Gastrocnemius medialis (tissue), 4 donors: ENCODE results near the gene S100A14. TPM values are rescaled to one million over a fixed set of nuclear protein-coding genes. Genes with fewer than 3 reads are reported as not detected.
A peak's percentile ranks its signal among the peaks of the same experiment; 100 is the strongest.

Experiments used
- ATAC-seq, 2 donors: fragments of 150-250 bp; one replicate each; pipeline ENCODE4 v1.9.1; 2016
- DNase-seq, 2 donors: peaks; one replicate each; pipeline ENCODE4 v3.0.0-alpha.2; 2019
- H3K27ac ChIP-seq, 4 donors: fragments of 200-600 bp; sonication (generic); 1 replicate in 1 of 4; 2 replicates in 3 of 4; pipeline ENCODE4 v1.5.1; 2016 to 2018; ENCODE audit warnings: mild to moderate bottlenecking in 2 of 4, moderate library complexity in 1 of 4
- H3K27me3 ChIP-seq, 3 donors: fragments of 200-600 bp; sonication (generic) in 2 of 3; 1 replicate in 1 of 3; 2 replicates in 2 of 3; pipeline versions ENCODE4 v1.5.1 to v1.6.0; 2016 to 2019; ENCODE audit warnings: mild to moderate bottlenecking in 1 of 3, moderate library complexity in 1 of 3
- H3K36me3 ChIP-seq, 2 donors: fragments of 200-600 bp; sonication (generic) in 1 of 2; one replicate each; pipeline ENCODE4 v1.5.1; 2017 to 2018
- H3K4me1 ChIP-seq, 2 donors: fragments of 200-600 bp; sonication (generic) in 1 of 2; one replicate each; pipeline ENCODE4 v1.5.1; 2016 to 2017; ENCODE audit warnings: mild to moderate bottlenecking in 2 of 2
- H3K4me3 ChIP-seq, 4 donors: fragments of 200-600 bp; sonication (generic) in 3 of 4; 1 replicate in 1 of 4; 2 replicates in 3 of 4; pipeline ENCODE4 v1.5.1; 2016 to 2019; ENCODE audit warnings: mild to moderate bottlenecking in 2 of 4
- H3K9me3 ChIP-seq, 3 donors: fragments of 200-600 bp; sonication (generic) in 2 of 3; 1 replicate in 1 of 3; 2 replicates in 2 of 3; pipeline ENCODE4 v1.5.1; 2016 to 2019
- POLR2A ChIP-seq, 2 donors: fragments of 450-650 bp; IDR thresholded peaks; one replicate each; pipeline ENCODE4 v1.6.1; 2017; ENCODE audit warnings: antibody characterized with exemption in 2 of 2, mild to moderate bottlenecking in 2 of 2, moderate library complexity in 2 of 2
- in situ Hi-C, 4 donors: fragments of 200-750 bp; cut with MboI; loops; one replicate each; pipeline versions ENCODE4 v1.15.0 to v1.8.0; 2017; ENCODE audit warnings: low sequenced_read_pairs in 4 of 4
- intact Hi-C: fragments of 100-400 bp; cut with DNase I; formaldehyde crosslinking; loops from one replicate; pipeline ENCODE4 v1.15.1; 2023; ENCODE audit warnings: low total_unique reads
- total RNA-seq, 4 donors: library from RNA; depleted of rRNA; stranded (reverse); fragments of >200 nt; gene quantifications; one replicate each; pipeline versions ENCODE4 v1.1.0 to v1.2.3, GENCODE V29; 2016
- TF ChIP-seq, protein P1 (sequence below), 5 experiments: fragments of 450-650 bp in 3 of 5; fragments of 200-600 bp in 2 of 5; sonication (generic) in 2 of 5; IDR thresholded peaks in 4 of 5; conservative IDR thresholded peaks in 1 of 5; 1 replicate in 4 of 5; 2 replicates in 1 of 5; pipeline ENCODE4 v1.5.1; 2016 to 2019; ENCODE audit warnings: antibody characterized with exemption in 5 of 5, mild to moderate bottlenecking in 3 of 5, moderate library complexity in 3 of 5

Gene S100A14
- total RNA-seq, 4 donors from 2014 or later: 1.8 TPM; not detected in 3

DNA sequence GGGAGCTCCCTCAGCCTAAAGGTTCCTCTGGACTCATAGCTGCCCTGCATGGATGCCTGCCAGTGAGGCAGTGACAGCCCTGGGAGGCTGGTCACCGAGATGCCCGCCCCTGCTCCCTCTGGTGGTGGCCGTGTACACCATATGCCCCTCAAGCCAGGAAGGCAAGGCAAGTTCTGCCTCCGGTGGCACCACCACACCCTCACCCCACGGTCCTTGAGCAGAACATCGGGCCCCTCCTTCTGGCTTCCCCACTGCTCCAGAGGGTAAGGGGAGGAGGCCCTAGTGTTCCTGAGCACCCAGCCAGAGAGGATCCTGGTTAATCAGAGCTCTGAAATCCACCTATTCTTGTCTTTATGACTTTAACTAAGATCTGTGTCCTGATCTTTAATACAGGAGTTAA, 1.5 kb upstream of the S100A14 start:
- Histone ChIP-seq H3K36me3 (peaks cover 0 to 15% of the 10 kb centered on the region in 2 donors), H3K4me1 (peaks cover 3 to 7% of the 10 kb centered on the region in 2 donors), H3K4me3 (no peak overlapping the region), H3K27ac (peak overlapping the region in 3 of 4 donors; percentile 16 to 66 (median 57)), H3K9me3 (no peaks in the 10 kb centered on the region), H3K27me3 (no peaks in the 10 kb centered on the region)
- intact Hi-C loops: loop anchor here (1.0 to 5.0 kb wide), 3 partner anchors 45 to 105 kb away; no protein-coding TSS in a partner anchor
- in situ Hi-C loops: loop anchor here in 1 of 4 donors (5.0 kb wide), 1 partner anchor 105 kb away; no protein-coding TSS in a partner anchor
- ATAC-seq (peak in 1 of 2 donors; percentile 64), DNase-seq (peak in 1 of 2 donors; percentile 75)
- TF ChIP-seq POLR2A (IDR thresholded peaks at IDR 0.05): no peak
- TF ChIP-seq, protein P1, sequence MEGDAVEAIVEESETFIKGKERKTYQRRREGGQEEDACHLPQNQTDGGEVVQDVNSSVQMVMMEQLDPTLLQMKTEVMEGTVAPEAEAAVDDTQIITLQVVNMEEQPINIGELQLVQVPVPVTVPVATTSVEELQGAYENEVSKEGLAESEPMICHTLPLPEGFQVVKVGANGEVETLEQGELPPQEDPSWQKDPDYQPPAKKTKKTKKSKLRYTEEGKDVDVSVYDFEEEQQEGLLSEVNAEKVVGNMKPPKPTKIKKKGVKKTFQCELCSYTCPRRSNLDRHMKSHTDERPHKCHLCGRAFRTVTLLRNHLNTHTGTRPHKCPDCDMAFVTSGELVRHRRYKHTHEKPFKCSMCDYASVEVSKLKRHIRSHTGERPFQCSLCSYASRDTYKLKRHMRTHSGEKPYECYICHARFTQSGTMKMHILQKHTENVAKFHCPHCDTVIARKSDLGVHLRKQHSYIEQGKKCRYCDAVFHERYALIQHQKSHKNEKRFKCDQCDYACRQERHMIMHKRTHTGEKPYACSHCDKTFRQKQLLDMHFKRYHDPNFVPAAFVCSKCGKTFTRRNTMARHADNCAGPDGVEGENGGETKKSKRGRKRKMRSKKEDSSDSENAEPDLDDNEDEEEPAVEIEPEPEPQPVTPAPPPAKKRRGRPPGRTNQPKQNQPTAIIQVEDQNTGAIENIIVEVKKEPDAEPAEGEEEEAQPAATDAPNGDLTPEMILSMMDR (IDR thresholded peaks at IDR 0.05 in 4 of 5, conservative IDR thresholded peaks at IDR 0.05 in 1 of 5): peak in 4 of 5 experiments; percentile 51 to 86 (median 60)

DNA sequence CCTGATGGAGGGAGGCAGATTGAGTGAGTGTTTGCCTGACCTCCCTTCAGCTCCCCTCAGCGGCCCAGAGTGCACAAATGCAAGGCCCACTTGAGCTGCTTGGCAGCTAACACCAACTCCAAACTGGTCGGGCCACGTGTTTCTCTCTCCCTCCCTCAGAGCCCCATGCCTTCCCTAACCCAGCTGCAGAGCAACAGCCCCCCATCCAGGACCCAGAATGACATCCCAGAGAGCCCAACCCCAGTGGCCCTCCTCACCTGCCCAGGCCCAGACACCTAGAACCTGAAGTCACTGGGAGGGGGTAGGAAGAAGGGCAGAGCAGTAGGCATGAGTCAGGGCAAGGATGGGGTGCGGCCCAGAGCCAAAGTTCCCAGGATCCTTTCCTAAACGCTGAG, 789 bp upstream of the S100A14 start:
- Histone ChIP-seq H3K27me3 (no peaks in the 10 kb centered on the region), H3K9me3 (no peaks in the 10 kb centered on the region), H3K4me3 (no peak overlapping the region), H3K36me3 (peaks cover 0 to 8% of the 10 kb centered on the region in 2 donors), H3K4me1 (peaks cover 3 to 7% of the 10 kb centered on the region in 2 donors), H3K27ac (peak overlapping the region in 2 of 4 donors; percentile 57 to 66)
- no peak for DNase-seq
- no peak for ATAC-seq
- intact Hi-C loops: loop anchor here (5.0 kb wide), 2 partner anchors 85 to 105 kb away; no protein-coding TSS in a partner anchor
- TF ChIP-seq, protein P1 (IDR thresholded peaks at IDR 0.05 in 4 of 5, conservative IDR thresholded peaks at IDR 0.05 in 1 of 5): no peak
- no peak for TF ChIP-seq POLR2A (IDR thresholded peaks at IDR 0.05)
- in situ Hi-C loops: loop anchor here in 1 of 4 donors (5.0 kb wide), 1 partner anchor 105 kb away; no protein-coding TSS in a partner anchor

DNA sequence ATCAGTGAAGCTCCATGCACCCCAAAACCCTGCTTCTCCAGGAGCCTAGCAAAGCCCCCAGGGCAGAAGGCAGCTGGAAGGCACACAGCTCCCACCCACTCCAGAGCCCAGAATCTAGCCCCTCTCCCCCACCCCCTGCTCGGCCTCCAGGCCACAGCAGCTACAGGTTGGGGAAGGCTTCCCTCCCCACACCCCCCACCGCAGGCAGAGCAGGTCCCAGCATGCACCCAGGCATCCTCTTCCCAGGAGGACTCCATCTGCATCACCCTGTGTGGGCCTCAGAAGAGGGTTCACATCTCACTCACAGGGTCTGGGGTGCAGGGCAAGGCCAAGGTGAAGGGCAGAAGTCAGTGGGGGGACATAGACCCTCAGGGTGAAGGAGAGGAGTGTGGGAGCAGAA, 719 bp downstream of the S100A14 start:
- H3K36me3 ChIP-seq: peaks cover 0 to 8% of the 10 kb centered on the region in 2 donors
- in situ Hi-C loops (loop anchor here in 1 of 4 donors (5.0 kb wide), 1 partner anchor 103 kb away; no protein-coding TSS in a partner anchor), intact Hi-C loops (loop anchor here (5.0 kb wide), 2 partner anchors 83 to 103 kb away; no protein-coding TSS in a partner anchor)
- no peak for ATAC-seq
- no peak overlapping the region for H3K27ac ChIP-seq
- no peak for DNase-seq
- no peaks in the 10 kb centered on the region for H3K9me3 ChIP-seq
- H3K4me3 ChIP-seq: no peak overlapping the region
- TF ChIP-seq, protein P1 (IDR thresholded peaks at IDR 0.05 in 4 of 5, conservative IDR thresholded peaks at IDR 0.05 in 1 of 5): no peak
- TF ChIP-seq POLR2A (IDR thresholded peaks at IDR 0.05): no peak
- H3K27me3 ChIP-seq: no peaks in the 10 kb centered on the region
- H3K4me1 ChIP-seq: peaks cover 12 to 15% of the 10 kb centered on the region in 2 donors

DNA sequence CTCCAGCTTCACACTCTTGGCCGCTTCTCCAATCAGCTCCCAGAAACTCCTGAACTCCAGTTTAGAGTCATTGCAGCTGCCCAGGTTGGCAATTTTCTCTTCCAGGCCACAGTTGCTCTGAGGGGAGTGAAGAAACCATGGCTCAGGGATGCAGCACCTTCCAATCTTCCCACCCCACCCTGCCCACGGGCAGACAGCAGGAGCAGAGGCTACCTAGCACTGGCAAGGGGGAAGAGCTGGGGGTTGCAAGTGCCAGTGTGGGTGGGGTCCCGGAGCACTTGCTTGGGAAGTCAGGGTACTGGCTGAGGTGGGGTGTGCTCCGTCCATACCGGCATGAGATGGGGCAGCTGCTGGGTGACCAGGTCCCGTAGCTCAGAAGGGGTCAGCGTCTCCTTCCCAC, 1.2 kb downstream of the S100A14 start:
- intact Hi-C loops: loop anchor here (5.0 kb wide), 3 partner anchors 83 to 782 kb away; no protein-coding TSS in a partner anchor
- no peak for ATAC-seq
- no peak overlapping the region for H3K4me3 ChIP-seq
- TF ChIP-seq, protein P1 (IDR thresholded peaks at IDR 0.05 in 4 of 5, conservative IDR thresholded peaks at IDR 0.05 in 1 of 5): no peak
- TF ChIP-seq POLR2A (IDR thresholded peaks at IDR 0.05): no peak
- DNase-seq: no peak
- no peaks in the 10 kb centered on the region for H3K9me3 ChIP-seq
- no peaks in the 10 kb centered on the region for H3K27me3 ChIP-seq
- H3K4me1 ChIP-seq: peaks cover 17 to 20% of the 10 kb centered on the region in 2 donors
- in situ Hi-C loops: loop anchor here in 1 of 4 donors (5.0 kb wide), 1 partner anchor 103 kb away; no protein-coding TSS in a partner anchor
- H3K27ac ChIP-seq: no peak overlapping the region
- peaks cover 0 to 8% of the 10 kb centered on the region in 2 donors for H3K36me3 ChIP-seq
